GM18861 (cell line): ENCODE data around the gene PDS5B.

Source experiments
- ATAC-seq: cut with Tn5 transposase; IDR thresholded peaks from one replicate; pipeline ENCODE4 v1.9.1; 2021; ENCODE audit not compliant: unreplicated experiment

The PDS5B gene

DNA sequence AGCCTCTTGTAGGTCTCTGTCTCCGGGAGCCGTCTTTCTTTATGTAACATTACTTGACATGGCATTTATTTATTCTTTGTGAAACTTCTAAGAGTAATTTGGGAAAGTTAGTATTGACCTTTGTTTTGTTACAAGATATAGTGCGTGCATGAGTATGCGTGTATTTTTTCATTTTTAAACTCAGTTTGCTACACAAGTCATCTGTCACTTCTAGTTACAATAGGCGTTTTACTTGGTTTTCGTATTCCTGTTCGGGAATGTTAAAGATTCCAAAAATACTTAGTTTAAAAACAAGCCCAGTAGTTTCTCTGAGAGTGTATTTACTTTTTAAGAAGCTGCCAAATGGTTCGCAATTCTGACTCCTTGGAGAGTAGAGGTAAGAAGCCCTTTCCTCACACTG lies 3.2 kb downstream of the PDS5B start:
- no peak for ATAC-seq

- ATAC-seq: no peak
Measured at GRCh38 chr13:32590266-32590665, 4.0 kb downstream of the PDS5B start.

DNA sequence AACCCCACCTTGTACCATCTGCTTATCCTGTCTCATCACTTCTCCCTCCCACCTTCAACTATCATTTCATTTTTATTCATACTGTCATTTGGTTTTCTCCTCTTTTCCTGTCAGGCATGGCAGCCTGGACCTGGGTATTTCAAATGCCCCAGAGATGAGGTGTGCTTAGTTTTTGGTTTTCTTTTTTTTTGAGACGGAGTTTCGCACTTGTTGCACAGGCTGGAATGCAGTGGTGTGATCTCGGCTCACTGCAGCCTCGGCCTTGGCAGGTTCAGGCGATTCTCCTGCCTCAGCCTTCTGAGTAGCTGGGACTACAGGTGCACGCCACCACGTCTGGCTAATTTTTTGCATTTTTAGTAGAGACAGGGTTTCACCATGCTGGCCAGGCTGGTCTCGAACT lies 5.8 kb downstream of the PDS5B start:
- no peak for ATAC-seq

- no peak for ATAC-seq
Measured at GRCh38 chr13:32594157-32594738, 8.0 kb downstream of the PDS5B start.

DNA sequence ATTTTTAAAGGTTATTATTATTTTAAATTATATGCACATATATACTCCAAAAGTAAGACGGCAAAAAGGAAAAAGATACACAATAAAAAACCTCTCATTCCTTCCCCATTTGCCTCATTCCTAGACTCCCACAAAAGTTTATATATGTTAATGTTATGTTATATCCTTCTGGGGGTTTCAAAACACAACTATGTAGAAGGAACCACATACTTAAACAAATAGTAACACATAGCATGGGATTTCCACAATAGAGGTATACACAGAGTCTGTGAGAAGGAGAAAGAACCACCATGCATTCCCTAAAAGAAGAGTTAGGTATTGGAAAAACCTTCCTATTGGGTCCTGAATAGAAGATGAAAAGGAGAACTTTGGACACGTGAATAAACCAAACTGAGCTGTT lies 9.1 kb downstream of the PDS5B start:
- no peak for ATAC-seq

DNA sequence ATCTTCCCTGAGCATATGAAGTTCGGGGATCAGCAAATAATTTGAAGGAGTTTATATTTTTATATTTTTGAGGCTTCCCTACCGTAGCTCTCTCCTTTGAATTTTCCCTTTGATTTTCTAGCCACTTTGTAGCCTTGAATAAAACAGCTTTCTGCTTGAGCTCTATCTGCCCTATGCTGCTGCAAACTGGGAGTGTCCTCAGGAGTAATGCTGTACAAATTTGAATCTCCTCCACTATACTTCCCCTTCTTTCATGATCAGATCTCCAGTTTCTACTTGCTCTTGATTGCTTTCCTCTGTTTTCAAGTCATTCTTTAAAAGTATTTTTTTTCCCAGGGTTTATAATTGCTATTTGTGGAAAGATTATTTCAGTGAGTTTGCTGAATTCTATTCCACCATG lies 14.6 kb downstream of the PDS5B start:
- no peak for ATAC-seq

GRCh38 chr13:32609428-32609827 lies 23.2 kb downstream of the PDS5B start:
- no peak for ATAC-seq

DNA sequence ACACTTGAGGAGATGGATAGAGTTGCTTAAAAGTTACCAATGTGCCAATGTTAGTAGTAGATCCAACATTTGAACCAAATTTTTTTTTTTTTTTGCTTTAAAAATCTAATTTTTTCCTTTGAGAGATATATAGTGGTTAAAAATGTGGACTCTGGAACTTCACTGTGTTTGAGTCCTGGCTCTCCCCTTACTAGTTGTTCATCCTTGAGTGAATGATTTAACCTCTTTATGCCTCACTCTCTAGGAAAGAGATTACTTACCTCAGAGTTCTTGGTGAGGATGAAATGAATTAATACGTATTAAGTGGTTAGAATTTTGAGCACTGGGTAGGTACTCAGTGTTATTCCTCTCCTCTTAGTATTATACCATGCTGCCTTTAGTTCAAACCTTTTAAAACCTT lies 24.3 kb downstream of the PDS5B start:
- no peak for ATAC-seq

DNA sequence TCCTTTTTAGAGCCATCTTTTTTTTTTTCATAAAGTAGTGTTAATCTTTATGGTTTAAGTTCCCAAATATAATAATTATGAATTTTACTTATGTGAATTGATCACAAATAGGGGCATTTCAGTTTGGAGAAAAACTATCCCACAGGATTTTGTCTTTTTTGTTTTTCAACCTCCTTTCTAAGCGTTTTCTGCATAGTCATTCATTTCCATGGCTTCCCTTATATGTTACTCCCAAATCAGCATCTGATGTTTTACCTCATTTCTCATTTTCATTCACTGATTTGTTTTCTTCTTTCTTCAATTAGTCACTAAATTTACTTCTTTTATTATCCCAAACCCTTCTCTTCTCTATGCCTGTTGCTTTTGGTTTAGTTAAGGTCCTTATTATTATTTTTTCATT lies 24.7 kb downstream of the PDS5B start:
- ATAC-seq: no peak

DNA sequence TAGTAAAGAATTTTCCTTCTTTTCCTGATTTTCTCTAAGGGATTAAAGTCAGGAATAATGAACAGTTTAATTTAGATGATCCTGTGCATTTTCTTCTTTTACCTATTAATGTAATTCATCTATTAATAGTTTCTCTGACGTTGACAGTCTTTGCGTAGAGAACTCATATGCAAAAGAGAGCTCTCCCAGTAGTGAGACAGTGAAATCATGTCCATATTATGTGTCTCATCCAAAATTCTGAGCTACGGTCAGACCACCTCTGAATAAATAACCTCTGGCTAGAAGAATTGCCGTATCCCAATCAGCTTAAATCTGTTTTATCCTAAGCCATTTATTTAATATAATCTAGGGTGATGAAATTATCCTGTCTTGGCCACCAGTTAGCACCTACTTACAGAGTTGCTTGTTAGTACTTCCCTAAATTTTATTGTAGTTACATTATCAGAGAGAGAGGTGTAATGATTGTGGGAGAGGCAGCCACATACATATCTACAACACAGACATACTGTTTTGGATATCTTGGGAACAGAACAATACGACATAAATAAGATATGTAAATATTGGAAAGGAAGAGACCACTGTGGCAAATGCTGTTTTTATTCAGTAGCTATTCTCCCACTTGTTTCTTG lies 30.7 kb downstream of the PDS5B start:
- ATAC-seq: no peak

GRCh38 chr13:32622827-32623226 lies 36.6 kb downstream of the PDS5B start:
- ATAC-seq: no peak

DNA sequence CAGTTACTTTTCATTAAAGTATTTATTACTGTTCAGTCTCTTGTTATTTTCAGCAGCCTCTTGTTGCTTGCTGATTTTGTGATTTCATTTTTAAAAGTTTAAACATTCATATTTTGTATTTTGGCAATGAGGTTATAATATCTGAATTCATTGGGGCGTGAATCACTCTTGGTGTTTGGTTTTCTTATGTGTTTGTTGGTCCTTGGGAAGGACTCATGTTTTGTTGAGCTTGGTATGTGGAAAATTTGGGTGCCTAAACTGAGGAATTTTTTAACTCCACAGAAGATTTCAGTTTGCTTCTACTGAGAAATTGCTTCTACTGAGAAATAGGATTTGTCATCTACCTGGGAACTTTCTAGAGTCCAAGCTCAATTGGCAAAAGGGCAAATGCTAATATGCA lies 38.2 kb downstream of the PDS5B start:
- no peak for ATAC-seq

DNA sequence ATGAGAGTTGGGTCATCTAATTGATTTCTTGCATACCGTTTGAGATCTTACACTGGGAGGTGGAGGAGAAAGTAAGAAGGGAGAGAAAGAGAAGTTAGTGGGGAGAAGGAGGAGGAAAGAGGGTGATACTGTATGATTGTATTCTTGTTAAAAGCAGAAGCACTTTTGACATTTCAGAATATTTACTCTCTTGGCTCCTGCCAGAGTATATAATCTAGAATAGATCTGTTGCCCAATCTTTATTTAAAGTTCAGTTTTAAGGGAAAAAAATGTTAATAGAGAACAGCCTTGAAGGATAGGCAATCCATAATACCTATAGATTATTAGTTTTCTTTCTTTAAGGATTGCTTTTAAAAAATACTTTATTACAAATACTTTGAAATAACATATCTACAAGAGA lies 41.5 kb downstream of the PDS5B start:
- no peak for ATAC-seq

DNA sequence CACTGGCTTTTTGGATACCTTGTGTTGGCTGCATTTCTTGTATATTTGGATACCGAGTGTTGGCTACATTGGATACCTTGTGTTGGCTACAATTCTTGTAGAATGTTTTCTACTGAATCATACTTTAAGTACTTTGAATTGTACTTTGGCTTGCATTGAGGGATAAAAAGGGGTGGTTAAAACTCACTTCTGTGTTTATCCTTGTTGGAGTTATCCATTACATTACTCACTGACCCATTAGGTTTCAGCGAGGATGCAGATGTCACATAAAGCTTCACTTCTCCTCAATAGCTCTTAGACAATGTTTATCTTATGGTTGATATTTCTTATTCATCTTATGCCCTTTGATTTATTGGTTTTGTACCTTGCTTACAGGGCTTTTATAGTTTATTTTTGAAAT lies 43.1 kb downstream of the PDS5B start:
- ATAC-seq: no peak

DNA sequence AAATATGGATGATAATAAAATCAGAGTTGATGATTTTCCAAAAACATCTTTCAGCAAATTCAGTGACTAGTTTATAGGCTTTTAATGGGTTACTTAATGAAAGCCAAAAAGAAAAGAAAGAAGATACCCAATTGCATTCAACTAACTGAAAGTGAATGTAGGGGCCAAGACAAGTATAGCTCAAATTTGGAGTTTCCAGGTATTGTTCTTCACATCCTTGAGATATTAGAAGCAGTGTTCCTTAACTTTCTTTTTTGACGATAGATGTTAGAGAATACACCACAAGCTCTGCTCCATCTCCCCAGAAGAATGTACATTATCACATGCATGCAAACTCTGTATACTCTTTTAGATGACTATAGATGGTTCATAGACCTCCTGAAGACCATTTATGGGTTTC lies 43.6 kb downstream of the PDS5B start:
- no peak for ATAC-seq

GRCh38 chr13:32632343-32632909 lies 46.2 kb downstream of the PDS5B start:
- no peak for ATAC-seq

DNA sequence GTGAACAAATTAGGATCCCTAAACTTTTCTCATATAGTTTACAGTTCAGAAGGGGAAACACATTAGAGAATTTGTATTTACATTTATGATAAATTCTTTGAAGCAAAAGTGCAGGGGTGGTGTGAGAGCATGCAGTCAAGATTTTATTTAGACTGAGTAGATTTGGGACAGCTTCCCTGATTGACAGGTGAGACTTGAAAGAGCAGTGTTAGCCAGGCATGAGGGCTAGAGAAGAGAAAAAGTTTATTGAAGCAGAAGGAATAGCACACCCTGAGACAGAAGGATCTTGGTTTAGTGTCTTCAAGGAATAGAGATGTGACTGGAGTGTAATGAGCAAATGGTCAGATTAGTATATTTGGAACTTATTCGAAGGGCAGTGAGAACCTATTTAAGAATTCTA lies 50.5 kb downstream of the PDS5B start:
- ATAC-seq: no peak

DNA sequence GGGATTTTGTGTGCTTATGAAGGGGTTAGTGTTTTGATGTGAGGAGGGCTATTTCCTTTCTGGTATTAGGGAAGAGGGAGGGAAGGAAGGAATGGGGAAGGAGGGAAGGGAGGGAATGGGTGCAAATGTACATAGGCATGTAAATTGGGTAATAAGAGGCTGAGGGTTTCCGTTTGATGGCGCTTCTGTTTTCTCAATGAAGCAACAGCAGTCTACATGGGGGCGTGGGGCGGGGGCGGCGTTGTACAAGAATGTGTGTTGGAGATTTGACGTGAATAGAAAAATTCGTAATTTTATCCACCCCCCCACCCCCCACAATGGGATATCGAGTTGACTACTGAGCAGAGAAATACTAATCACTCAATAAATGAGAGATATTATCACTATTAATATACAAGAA lies 52.5 kb downstream of the PDS5B start:
- ATAC-seq: no peak

DNA sequence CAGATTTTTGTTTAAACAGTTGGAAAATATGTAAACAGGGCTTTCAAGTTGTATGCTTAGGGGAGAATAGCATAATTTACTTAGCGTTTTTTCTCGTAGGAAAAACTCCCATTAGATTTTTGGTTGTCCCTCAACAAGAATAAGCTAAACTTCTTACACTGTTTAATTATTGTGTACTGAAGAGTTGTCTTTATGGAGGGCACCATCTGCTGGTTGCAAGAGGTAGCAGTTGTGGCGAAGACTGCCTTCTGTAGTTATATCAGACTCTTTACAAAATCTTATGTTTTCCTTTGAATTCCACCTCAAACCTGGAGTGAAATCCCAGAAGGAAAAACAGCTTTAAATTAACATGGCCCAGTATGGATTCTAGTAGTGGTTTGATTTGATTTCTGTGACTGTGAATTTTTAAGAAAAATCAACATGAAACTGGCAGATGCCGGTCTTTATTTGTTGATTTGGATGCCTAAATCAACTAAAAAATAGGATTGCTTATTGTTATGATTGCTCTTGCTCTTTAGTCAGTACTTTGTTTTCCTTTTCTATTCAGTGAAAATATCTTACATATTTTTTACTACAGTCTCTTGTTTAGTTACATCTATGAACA lies 53.4 kb downstream of the PDS5B start:
- peak; percentile 46 for ATAC-seq

GRCh38 chr13:32642316-32642715 lies 56.1 kb downstream of the PDS5B start:
- no peak for ATAC-seq

GRCh38 chr13:32642858-32643257 lies 56.6 kb downstream of the PDS5B start:
- ATAC-seq: no peak

GRCh38 chr13:32645854-32646253 lies 59.6 kb downstream of the PDS5B start:
- ATAC-seq: no peak

GRCh38 chr13:32647926-32648325 lies 61.7 kb downstream of the PDS5B start:
- ATAC-seq: no peak
